HepG2 (cell line): ENCODE measurements around the gene ZNF221.

ENCODE experiments used
- HBP1 ChIP-seq: IDR thresholded peaks from 2 replicates; pipeline ENCODE4 v1.6.1; 2016; ENCODE audit warnings: low read depth, control low read depth
- SMYD3 ChIP-seq: sonication (generic); formaldehyde crosslinking; IDR thresholded peaks from 2 replicates; pipeline ENCODE4 v1.8.1; 2023; ENCODE audit warnings: mild to moderate bottlenecking, missing genetic modification reagents
- STAT6 ChIP-seq: sonication (generic); formaldehyde crosslinking; IDR thresholded peaks from 2 replicates; pipeline ENCODE4 v1.4.0; 2020; ENCODE audit warnings: missing genetic modification reagents, mild to moderate bottlenecking, borderline replicate concordance
- ZNF280B ChIP-seq: sonication (generic); formaldehyde crosslinking; IDR thresholded peaks from 2 replicates; pipeline ENCODE4 v1.5.0; 2020; ENCODE audit warnings: missing genetic modification reagents, mild to moderate bottlenecking, borderline replicate concordance
- ZNF362 ChIP-seq: sonication (generic); formaldehyde crosslinking; IDR thresholded peaks from 2 replicates; pipeline ENCODE4 v1.4.0; 2020; ENCODE audit warnings: missing genetic modification reagents, mild to moderate bottlenecking, borderline replicate concordance
- TF ChIP-seq, protein P1 (sequence below): fragments of 450-650 bp; IDR thresholded peaks from 2 replicates; pipeline ENCODE4 v1.6.1; 2017; ENCODE audit warnings: mild to moderate bottlenecking
- TF ChIP-seq, protein P2 (sequence below), 2 experiments: IDR thresholded peaks; 2 replicates each; pipeline ENCODE4 v1.6.1; 2011 to 2012; ENCODE audit warnings: low read length in 2 of 2, borderline replicate concordance in 1 of 2, low read depth in 1 of 2, mild to moderate bottlenecking in 1 of 2, moderate library complexity in 1 of 2

- no peak for TF ChIP-seq ZNF362 (CRISPR knock-in tag)
- TF ChIP-seq STAT6 (CRISPR knock-in tag), result no peak
- TF ChIP-seq, protein P1, sequence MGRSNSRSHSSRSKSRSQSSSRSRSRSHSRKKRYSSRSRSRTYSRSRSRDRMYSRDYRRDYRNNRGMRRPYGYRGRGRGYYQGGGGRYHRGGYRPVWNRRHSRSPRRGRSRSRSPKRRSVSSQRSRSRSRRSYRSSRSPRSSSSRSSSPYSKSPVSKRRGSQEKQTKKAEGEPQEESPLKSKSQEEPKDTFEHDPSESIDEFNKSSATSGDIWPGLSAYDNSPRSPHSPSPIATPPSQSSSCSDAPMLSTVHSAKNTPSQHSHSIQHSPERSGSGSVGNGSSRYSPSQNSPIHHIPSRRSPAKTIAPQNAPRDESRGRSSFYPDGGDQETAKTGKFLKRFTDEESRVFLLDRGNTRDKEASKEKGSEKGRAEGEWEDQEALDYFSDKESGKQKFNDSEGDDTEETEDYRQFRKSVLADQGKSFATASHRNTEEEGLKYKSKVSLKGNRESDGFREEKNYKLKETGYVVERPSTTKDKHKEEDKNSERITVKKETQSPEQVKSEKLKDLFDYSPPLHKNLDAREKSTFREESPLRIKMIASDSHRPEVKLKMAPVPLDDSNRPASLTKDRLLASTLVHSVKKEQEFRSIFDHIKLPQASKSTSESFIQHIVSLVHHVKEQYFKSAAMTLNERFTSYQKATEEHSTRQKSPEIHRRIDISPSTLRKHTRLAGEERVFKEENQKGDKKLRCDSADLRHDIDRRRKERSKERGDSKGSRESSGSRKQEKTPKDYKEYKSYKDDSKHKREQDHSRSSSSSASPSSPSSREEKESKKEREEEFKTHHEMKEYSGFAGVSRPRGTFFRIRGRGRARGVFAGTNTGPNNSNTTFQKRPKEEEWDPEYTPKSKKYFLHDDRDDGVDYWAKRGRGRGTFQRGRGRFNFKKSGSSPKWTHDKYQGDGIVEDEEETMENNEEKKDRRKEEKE, result no peak
- TF ChIP-seq ZNF280B (CRISPR knock-in tag), result no peak
- TF ChIP-seq, protein P2, sequence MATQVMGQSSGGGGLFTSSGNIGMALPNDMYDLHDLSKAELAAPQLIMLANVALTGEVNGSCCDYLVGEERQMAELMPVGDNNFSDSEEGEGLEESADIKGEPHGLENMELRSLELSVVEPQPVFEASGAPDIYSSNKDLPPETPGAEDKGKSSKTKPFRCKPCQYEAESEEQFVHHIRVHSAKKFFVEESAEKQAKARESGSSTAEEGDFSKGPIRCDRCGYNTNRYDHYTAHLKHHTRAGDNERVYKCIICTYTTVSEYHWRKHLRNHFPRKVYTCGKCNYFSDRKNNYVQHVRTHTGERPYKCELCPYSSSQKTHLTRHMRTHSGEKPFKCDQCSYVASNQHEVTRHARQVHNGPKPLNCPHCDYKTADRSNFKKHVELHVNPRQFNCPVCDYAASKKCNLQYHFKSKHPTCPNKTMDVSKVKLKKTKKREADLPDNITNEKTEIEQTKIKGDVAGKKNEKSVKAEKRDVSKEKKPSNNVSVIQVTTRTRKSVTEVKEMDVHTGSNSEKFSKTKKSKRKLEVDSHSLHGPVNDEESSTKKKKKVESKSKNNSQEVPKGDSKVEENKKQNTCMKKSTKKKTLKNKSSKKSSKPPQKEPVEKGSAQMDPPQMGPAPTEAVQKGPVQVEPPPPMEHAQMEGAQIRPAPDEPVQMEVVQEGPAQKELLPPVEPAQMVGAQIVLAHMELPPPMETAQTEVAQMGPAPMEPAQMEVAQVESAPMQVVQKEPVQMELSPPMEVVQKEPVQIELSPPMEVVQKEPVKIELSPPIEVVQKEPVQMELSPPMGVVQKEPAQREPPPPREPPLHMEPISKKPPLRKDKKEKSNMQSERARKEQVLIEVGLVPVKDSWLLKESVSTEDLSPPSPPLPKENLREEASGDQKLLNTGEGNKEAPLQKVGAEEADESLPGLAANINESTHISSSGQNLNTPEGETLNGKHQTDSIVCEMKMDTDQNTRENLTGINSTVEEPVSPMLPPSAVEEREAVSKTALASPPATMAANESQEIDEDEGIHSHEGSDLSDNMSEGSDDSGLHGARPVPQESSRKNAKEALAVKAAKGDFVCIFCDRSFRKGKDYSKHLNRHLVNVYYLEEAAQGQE (IDR thresholded peaks at IDR 0.05; ENCODE audit: borderline replicate concordance in 1 of 2, low read depth in 1 of 2, low read length in 2 of 2), result no peak
- no peak for TF ChIP-seq SMYD3
- TF ChIP-seq HBP1 (CRISPR knock-in tag), result no peak
Measured at GRCh38 chr19:43984687-43985000, 33.6 kb downstream of the ZNF221 start.
